BLaER1 (cell line): ENCODE data around the gene FOXP2.

Experiments
- H3K27ac ChIP-seq: shearing (Covaris generic); formaldehyde crosslinking; 2 replicates; pipeline ENCODE4 v1.8.1; 2022
- H3K27me3 ChIP-seq: shearing (Covaris generic); formaldehyde crosslinking; 2 replicates; pipeline ENCODE4 v1.8.1; 2022
- H3K36me3 ChIP-seq: shearing (Covaris generic); formaldehyde crosslinking; 2 replicates; pipeline ENCODE4 v1.8.1; 2022
- H3K4me1 ChIP-seq: shearing (Covaris generic); formaldehyde crosslinking; 2 replicates; pipeline ENCODE4 v1.8.1; 2022
- H3K4me2 ChIP-seq: shearing (Covaris generic); formaldehyde crosslinking; 2 replicates; pipeline ENCODE4 v1.8.1; 2022
- H3K4me3 ChIP-seq: shearing (Covaris generic); formaldehyde crosslinking; 2 replicates; pipeline ENCODE4 v1.8.1; 2022
- H3K9ac ChIP-seq: shearing (Covaris generic); formaldehyde crosslinking; 2 replicates; pipeline ENCODE4 v1.8.1; 2022
- H3K9me3 ChIP-seq: shearing (Covaris generic); formaldehyde crosslinking; 2 replicates; pipeline ENCODE4 v1.8.1; 2022
- H4K20me1 ChIP-seq: shearing (Covaris generic); formaldehyde crosslinking; 2 replicates; pipeline ENCODE4 v1.8.1; 2022
- Cebpa-rat ChIP-seq: shearing (Covaris generic); IDR thresholded peaks from 2 replicates; pipeline ENCODE4 v1.8.1; 2022

The FOXP2 gene

DNA sequence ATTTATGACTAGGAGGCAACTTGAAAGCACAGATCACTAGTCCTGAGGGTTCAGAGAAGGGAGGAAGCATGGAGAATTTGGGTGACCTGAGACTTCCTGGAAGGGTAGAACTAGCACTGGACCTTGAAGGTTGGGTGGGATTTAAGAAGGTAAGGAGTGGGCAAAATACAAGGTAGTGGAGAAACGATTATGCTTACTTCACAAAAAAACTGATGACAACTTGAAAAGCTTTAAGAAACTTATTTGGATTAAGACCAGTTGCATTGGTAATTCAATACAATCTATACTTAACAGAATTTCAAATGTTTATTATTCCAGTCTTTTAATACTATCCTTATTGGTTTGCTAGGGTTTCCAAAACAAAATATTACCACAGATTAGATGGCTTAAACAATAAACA, 308.7 kb downstream of the FOXP2 start:
- no peaks in the 10 kb centered on the region for H3K27me3 ChIP-seq
- H3K4me2 ChIP-seq = no peak overlapping the region
- H3K4me3 ChIP-seq = no peak overlapping the region
- H4K20me1 ChIP-seq = no peaks in the 10 kb centered on the region
- no peaks in the 10 kb centered on the region for H3K36me3 ChIP-seq
- no peak overlapping the region for H3K27ac ChIP-seq
- H3K9me3 ChIP-seq = no peaks in the 10 kb centered on the region
- no peak overlapping the region for H3K9ac ChIP-seq
- TF ChIP-seq Cebpa-rat = no peak
- no peaks in the 10 kb centered on the region for H3K4me1 ChIP-seq

DNA sequence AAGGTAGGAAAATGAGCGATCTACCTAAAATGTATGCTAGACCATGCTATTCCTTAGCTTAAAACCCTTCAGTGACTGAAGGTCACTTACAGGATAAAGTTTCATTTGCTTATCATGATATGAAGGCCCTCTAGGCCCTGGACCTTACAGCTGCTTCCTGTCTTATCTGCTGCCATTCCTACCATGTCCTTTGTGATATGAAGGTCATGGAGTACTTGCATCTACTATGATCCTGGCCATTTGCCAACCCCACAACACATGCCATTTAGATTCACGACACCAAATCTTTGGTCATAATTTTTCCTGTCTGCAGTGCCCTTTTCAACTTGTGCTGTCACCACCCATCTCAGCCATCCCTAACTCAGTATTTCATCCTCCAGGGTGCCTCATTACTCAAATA, 325.5 kb downstream of the FOXP2 start:
- no peak overlapping the region for H3K4me3 ChIP-seq
- H3K27me3 ChIP-seq = no peaks in the 10 kb centered on the region
- H3K9ac ChIP-seq = no peak overlapping the region
- no peaks in the 10 kb centered on the region for H3K4me1 ChIP-seq
- H3K9me3 ChIP-seq = no peaks in the 10 kb centered on the region
- no peak for TF ChIP-seq Cebpa-rat
- H4K20me1 ChIP-seq = no peaks in the 10 kb centered on the region
- H3K4me2 ChIP-seq = no peak overlapping the region
- H3K27ac ChIP-seq = no peak overlapping the region
- no peaks in the 10 kb centered on the region for H3K36me3 ChIP-seq

DNA sequence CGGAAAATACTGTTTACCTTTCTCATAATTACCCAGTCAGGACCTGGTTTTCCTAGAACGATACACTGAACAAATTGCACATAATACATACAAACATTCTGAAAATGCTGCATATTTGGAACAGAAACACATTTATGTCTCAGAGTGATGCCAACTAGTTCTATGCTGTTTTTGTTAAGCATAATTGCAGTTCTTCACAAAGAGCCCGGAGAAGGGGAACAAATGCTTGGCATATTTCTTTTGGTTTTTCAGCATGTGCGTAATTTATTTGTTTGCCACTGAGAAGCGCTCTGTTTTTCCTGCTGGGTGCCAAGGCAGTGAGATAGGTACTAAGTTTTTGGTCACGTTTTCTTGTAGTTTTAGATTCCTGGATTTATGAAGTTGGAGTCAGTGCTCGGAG, 326.3 kb downstream of the FOXP2 start:
- Histone ChIP-seq H4K20me1 (no peaks in the 10 kb centered on the region), H3K36me3 (no peaks in the 10 kb centered on the region), H3K9me3 (no peaks in the 10 kb centered on the region), H3K4me3 (no peak overlapping the region), H3K27ac (no peak overlapping the region), H3K4me2 (no peak overlapping the region), H3K4me1 (no peaks in the 10 kb centered on the region), H3K9ac (no peak overlapping the region), H3K27me3 (no peaks in the 10 kb centered on the region)
- no peak for TF ChIP-seq Cebpa-rat

DNA sequence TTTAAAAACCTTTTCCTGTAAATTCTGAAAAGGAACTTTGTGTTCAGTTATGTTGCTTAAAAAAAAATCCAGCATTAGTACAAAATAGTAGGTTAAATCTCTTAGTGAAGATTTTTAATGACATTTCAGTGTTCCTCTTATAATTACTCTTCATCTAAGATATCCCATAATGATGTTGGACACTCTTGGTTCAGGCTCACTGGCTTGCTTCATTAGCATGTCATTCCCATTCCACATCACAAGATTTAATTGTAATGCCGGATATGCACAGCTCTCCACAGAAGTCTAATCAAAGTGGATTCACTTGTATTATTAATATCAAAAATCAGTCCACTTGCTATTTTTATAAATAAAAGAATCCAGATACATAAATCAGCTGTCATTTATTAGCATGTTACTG, 327.3 kb downstream of the FOXP2 start:
- Histone ChIP-seq H3K4me1 (no peaks in the 10 kb centered on the region), H3K27me3 (no peaks in the 10 kb centered on the region), H3K36me3 (no peaks in the 10 kb centered on the region), H3K27ac (no peak overlapping the region), H3K9me3 (no peaks in the 10 kb centered on the region), H3K4me2 (no peak overlapping the region), H3K9ac (no peak overlapping the region), H3K4me3 (no peak overlapping the region), H4K20me1 (no peaks in the 10 kb centered on the region)
- no peak for TF ChIP-seq Cebpa-rat
